A673 (cell line): ENCODE measurements around the gene OR51B2. TPM values are rescaled to one million over a fixed set of nuclear protein-coding genes. Genes with fewer than 3 reads are reported as not detected.

Source experiments
- BruUV-seq: library from RNA; stranded (reverse); fragments of 400-500 nt; replicated peaks from 2 replicates; lab custom pipeline; 2021; lab: Mats Ljungman, UMichigan
- CTCF ChIA-PET: fragments of 300-600 bp; sonication (Branson Sonifier 250); formaldehyde crosslinking; loops from one replicate; lab custom pipeline; 2022; ENCODE audit warnings: antibody characterized with exemption; lab: Charles Lee
- POLR2A ChIA-PET: fragments of 300-600 bp; sonication (Branson Sonifier 250); formaldehyde crosslinking; loops from one replicate; lab custom pipeline; 2022; ENCODE audit warnings: antibody characterized with exemption; ENCODE audit not compliant: low non-redundant PET; lab: Charles Lee
- DNase-seq: peaks from one replicate; pipeline ENCODE4 v3.0.0-alpha.2; 2015; ENCODE audit warnings: low spot score
- H3K27ac ChIP-seq: fragments of 200-600 bp; sonication (generic); 2 replicates; pipeline ENCODE4 v1.5.1; 2016; ENCODE audit warnings: mixed run types, low read depth, mild to moderate bottlenecking, mixed read lengths, antibody characterized with exemption, low read length; ENCODE audit not compliant: poor library complexity, severe bottlenecking
- H3K27me3 ChIP-seq: fragments of 200-600 bp; sonication (generic); replicated peaks from 2 replicates; pipeline ENCODE4 v1.6.1; 2017; ENCODE audit warnings: mixed run types, low read depth, mild to moderate bottlenecking, mixed read lengths, antibody characterized with exemption, low read length; ENCODE audit not compliant: insufficient read depth, poor library complexity
- H3K36me3 ChIP-seq: fragments of 200-600 bp; sonication (generic); 2 replicates; pipeline ENCODE4 v1.6.1; 2016; ENCODE audit warnings: mixed run types, mild to moderate bottlenecking, mixed read lengths, antibody characterized with exemption, low read length; ENCODE audit not compliant: insufficient read depth, poor library complexity, severe bottlenecking
- H3K4me1 ChIP-seq: fragments of 200-600 bp; sonication (generic); 2 replicates; pipeline ENCODE4 v1.6.1; 2017; ENCODE audit warnings: mixed run types, mild to moderate bottlenecking, mixed read lengths, antibody characterized with exemption, low read length; ENCODE audit not compliant: insufficient read depth, poor library complexity, severe bottlenecking
- H3K4me3 ChIP-seq: fragments of 200-600 bp; sonication (generic); 2 replicates; pipeline ENCODE4 v1.5.1; 2016; ENCODE audit warnings: low read depth, mixed run types, mild to moderate bottlenecking, mixed read lengths, low read length; ENCODE audit not compliant: poor library complexity, severe bottlenecking
- H3K9me3 ChIP-seq: fragments of 200-600 bp; sonication (generic); 2 replicates; pipeline ENCODE4 v1.6.1; 2016; ENCODE audit warnings: mixed run types, low read depth, mild to moderate bottlenecking, mixed read lengths, antibody characterized with exemption, low read length; ENCODE audit not compliant: poor library complexity, severe bottlenecking
- CTCF ChIP-seq: fragments of 300-800, 200-600 bp; sonication (generic); conservative IDR thresholded peaks from 2 replicates; pipeline ENCODE4 v1.5.1; 2017; ENCODE audit warnings: low read depth, mild to moderate bottlenecking, antibody characterized with exemption, low read length, moderate library complexity, mixed read lengths
- EZH2 ChIP-seq: fragments of 200-600 bp; sonication (generic); IDR thresholded peaks from 2 replicates; pipeline ENCODE4 v1.6.1; 2017; ENCODE audit warnings: borderline replicate concordance, low read depth, mild to moderate bottlenecking, mixed read lengths, antibody characterized with exemption, low read length; ENCODE audit not compliant: poor library complexity, severe bottlenecking
- intact Hi-C: fragments of 100-400 bp; cut with micrococcal nuclease; formaldehyde crosslinking; loops from one replicate; pipeline ENCODE4 v1.10.0; 2022; ENCODE audit not compliant: unreplicated experiment
- total RNA-seq: library from RNA; stranded (reverse); gene quantifications from 2 replicates; pipeline ENCODE4 v1.2.3, GENCODE V29; 2021

The OR51B2 gene
- total RNA-seq, 1 experiment from 2014 or later: not detected

DNA sequence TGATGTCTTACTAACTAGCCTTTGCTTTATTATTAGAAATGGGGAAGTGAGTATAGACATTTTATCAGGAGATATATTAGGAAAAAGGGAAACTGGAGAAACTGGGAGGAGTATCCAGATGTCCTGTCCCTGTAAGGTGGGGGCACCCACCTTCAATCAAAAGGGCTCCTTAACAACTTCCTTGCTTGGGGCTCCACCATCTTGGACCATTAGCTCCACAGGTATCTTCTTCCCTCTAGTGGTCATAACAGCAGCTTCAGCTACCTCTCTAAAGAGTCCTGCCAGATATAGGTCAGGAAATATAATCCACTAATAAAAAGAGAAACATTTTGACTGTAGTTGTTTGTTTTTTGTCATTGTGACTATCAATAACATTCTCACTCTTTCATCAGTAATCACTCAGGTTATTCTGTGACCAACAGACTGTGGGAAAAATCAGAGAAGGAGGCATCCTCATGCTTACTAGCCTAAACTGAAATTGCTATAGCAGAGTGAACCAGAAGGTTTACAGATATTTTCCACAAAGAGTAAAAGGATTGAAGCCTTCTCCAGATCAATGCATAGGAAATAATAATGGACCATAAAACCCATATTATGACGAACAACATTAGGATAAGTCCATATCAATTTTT lies 32.8 kb downstream of the OR51B2 start:
- TF ChIP-seq CTCF: peak; percentile 43
- no peak for TF ChIP-seq EZH2
- ChIA-PET POLR2A (no interaction called here), CTCF (no interaction called here)
- Histone ChIP-seq H3K27me3 (no peaks in the 10 kb centered on the region), H3K4me1 (no peaks in the 10 kb centered on the region), H3K4me3 (no peak overlapping the region), H3K36me3 (no peaks in the 10 kb centered on the region), H3K9me3 (no peaks in the 10 kb centered on the region), H3K27ac (no peak overlapping the region)
- no TSS peak for BruUV-seq
- peak; percentile 10 for DNase-seq
- intact Hi-C loops: loop anchor here (5.0 kb wide), 1 partner anchor 169 kb away; no protein-coding TSS in a partner anchor

GRCh38 chr11:5290106-5290505 lies 34.0 kb downstream of the OR51B2 start:
- no TSS peak for BruUV-seq
- Histone ChIP-seq H3K4me1 (no peaks in the 10 kb centered on the region), H3K36me3 (no peaks in the 10 kb centered on the region), H3K4me3 (no peak overlapping the region), H3K9me3 (no peaks in the 10 kb centered on the region), H3K27ac (no peak overlapping the region), H3K27me3 (no peaks in the 10 kb centered on the region)
- ChIA-PET CTCF (no interaction called here), POLR2A (no interaction called here)
- intact Hi-C loops: loop anchor here (5.0 kb wide), 1 partner anchor 168 kb away; no protein-coding TSS in a partner anchor
- TF ChIP-seq EZH2 (no peak), CTCF (no peak)
- DNase-seq: no peak

DNA sequence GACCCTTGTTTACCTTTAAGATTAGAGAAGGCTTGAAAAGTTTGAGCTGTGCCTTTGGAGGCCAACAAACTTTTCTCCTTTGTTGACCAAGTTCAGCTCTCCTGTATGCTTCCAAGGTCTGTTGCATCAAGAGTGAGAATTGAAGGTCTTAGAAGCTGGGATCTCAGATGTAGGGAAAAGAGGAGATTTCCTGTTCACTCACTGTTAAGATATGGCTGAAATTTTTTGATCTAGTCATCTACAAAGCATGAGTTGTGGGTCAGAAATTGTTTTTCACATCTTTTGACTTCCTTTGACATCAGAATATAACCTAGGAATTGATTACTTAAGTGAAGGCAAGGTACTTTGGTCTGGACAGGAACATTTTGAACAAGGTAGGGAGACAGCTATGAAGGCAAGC lies 34.4 kb downstream of the OR51B2 start:
- ChIA-PET CTCF (no interaction called here), POLR2A (no interaction called here)
- DNase-seq: no peak
- H3K4me1 ChIP-seq: no peaks in the 10 kb centered on the region
- H3K4me3 ChIP-seq: no peak overlapping the region
- no peaks in the 10 kb centered on the region for H3K27me3 ChIP-seq
- BruUV-seq: no TSS peak
- intact Hi-C loops: loop anchor here (5.0 kb wide), 1 partner anchor 167 kb away; no protein-coding TSS in a partner anchor
- no peaks in the 10 kb centered on the region for H3K36me3 ChIP-seq
- H3K27ac ChIP-seq: no peak overlapping the region
- H3K9me3 ChIP-seq: no peaks in the 10 kb centered on the region
- TF ChIP-seq EZH2 (no peak), CTCF (no peak)
